Keratinocyte (primary cell): Measurements from ENCODE around the gene SEMA3D. TPM values are rescaled to one million over a fixed set of nuclear protein-coding genes. Genes with fewer than 3 reads are reported as not detected.

Source experiments
- DNase-seq: peaks from one replicate; pipeline ENCODE4 v3.0.0-alpha.2; 2011; ENCODE audit warnings: low read depth, missing footprints, low spot score
- FAIRE-seq: peaks from 2 replicates; lab custom pipeline; 2011; peaks lifted over from hg19 to GRCh38; lab: Jason Lieb, UNC
- H2AFZ ChIP-seq: 2 replicates; pipeline ENCODE4 v1.6.0; 2012; ENCODE audit warnings: low read length, control low read depth, inconsistent platforms; ENCODE audit not compliant: control insufficient read depth
- H3K27ac ChIP-seq: 2 replicates; pipeline ENCODE4 v1.5.1; 2011; ENCODE audit warnings: low read length; ENCODE audit not compliant: control insufficient read depth, insufficient read depth
- H3K27me3 ChIP-seq: 3 replicates; pipeline ENCODE4 v1.6.0; 2011; ENCODE audit warnings: low read length; ENCODE audit not compliant: control insufficient read depth, insufficient read depth; ENCODE audit errors: extremely low read depth
- H3K36me3 ChIP-seq, 2 experiments: 2 replicates in 1 of 2; 3 replicates in 1 of 2; pipeline ENCODE4 v1.5.1; 2011; ENCODE audit warnings: low read length in 2 of 2, mild to moderate bottlenecking in 1 of 2; ENCODE audit not compliant: control insufficient read depth in 2 of 2, insufficient read depth in 2 of 2; ENCODE audit errors: extremely low read depth in 1 of 2
- H3K4me1 ChIP-seq: 3 replicates; pipeline ENCODE4 v1.5.1; 2011; ENCODE audit warnings: low read length; ENCODE audit not compliant: control insufficient read depth, insufficient read depth; ENCODE audit errors: extremely low read depth
- H3K4me2 ChIP-seq: 3 replicates; pipeline ENCODE4 v1.6.0; 2011; ENCODE audit warnings: low read depth, low read length; ENCODE audit not compliant: control insufficient read depth, insufficient read depth; ENCODE audit errors: extremely low read depth
- H3K4me3 ChIP-seq, 3 experiments: fragments of 200-600 bp in 1 of 3; sonication (generic) in 1 of 3; 2 replicates in 2 of 3; 3 replicates in 1 of 3; pipeline ENCODE4 v1.5.1; 2011 to 2016; ENCODE audit warnings: low read length in 3 of 3, mild to moderate bottlenecking in 3 of 3, control low read depth in 2 of 3, inconsistent platforms in 1 of 3, low read depth in 1 of 3, mixed read lengths in 1 of 3, mixed run types in 1 of 3, moderate library complexity in 1 of 3; ENCODE audit not compliant: control insufficient read depth in 2 of 3, insufficient read depth in 2 of 3; ENCODE audit errors: extremely low read depth in 1 of 3
- H3K79me2 ChIP-seq: 2 replicates; pipeline ENCODE4 v1.6.0; 2012; ENCODE audit warnings: low read length; ENCODE audit not compliant: control insufficient read depth, insufficient read depth
- H3K9ac ChIP-seq: 3 replicates; pipeline ENCODE4 v1.6.0; 2011; ENCODE audit warnings: low read length; ENCODE audit not compliant: control insufficient read depth, insufficient read depth; ENCODE audit errors: extremely low read depth
- H3K9me1 ChIP-seq: 3 replicates; pipeline ENCODE4 v1.6.0; 2011; ENCODE audit warnings: low read length; ENCODE audit not compliant: control insufficient read depth, insufficient read depth; ENCODE audit errors: extremely low read depth
- H3K9me3 ChIP-seq: 2 replicates; pipeline ENCODE4 v1.5.1; 2012; ENCODE audit warnings: low read depth, low read length; ENCODE audit not compliant: control insufficient read depth
- H4K20me1 ChIP-seq: 3 replicates; pipeline ENCODE4 v1.6.0; 2011; ENCODE audit warnings: low read length; ENCODE audit not compliant: control insufficient read depth, insufficient read depth; ENCODE audit errors: extremely low read depth
- CTCF ChIP-seq, 3 experiments: IDR thresholded peaks in 1 of 3; conservative IDR thresholded peaks in 1 of 3; optimal IDR thresholded peaks in 1 of 3; 2 replicates in 2 of 3; 3 replicates in 1 of 3; pipeline versions ENCODE3 to v1.5.1; 2011; ENCODE audit warnings: low read length in 3 of 3, mild to moderate bottlenecking in 3 of 3, moderate library complexity in 2 of 3, control low read depth in 1 of 3, inconsistent platforms in 1 of 3; ENCODE audit not compliant: insufficient read depth in 2 of 3; ENCODE audit errors: extremely low read depth in 1 of 3
- EZH2 ChIP-seq: IDR thresholded peaks from one replicate; pipeline ENCODE4 v1.6.1; 2012; ENCODE audit warnings: inconsistent platforms, mild to moderate bottlenecking, low read length, moderate library complexity
- dilution Hi-C: fragments of 300-500 bp; cut with MboI; formaldehyde crosslinking; loops from one replicate; pipeline ENCODE4 v1.7.0; 2020; ENCODE audit warnings: low sequenced_read_pairs; ENCODE audit not compliant: extremely low pct_ligation_motif_present
- polyA plus RNA-seq, 5 experiments: library from polyadenylated mRNA; depleted of rRNA in 3 of 5; stranded (reverse) in 3 of 5; stranded (forward) in 1 of 5; unstranded in 1 of 5; fragments of >200 nt; gene quantifications; 1 replicate in 1 of 5; 2 replicates in 3 of 5; 3 replicates in 1 of 5; pipeline versions ENCODE4 v1.2.1 to v1.2.3, GENCODE V29; 2011 to 2012; ENCODE audit warnings: missing spikeins in 2 of 5, low read depth in 1 of 5, low replicate concordance in 1 of 5

Gene SEMA3D
- polyA plus RNA-seq, 1 donor (not counting 4 experiments of a cell fraction or from before 2014, with no cell fraction given) = 5.2 TPM

- no peak for FAIRE-seq
- Histone ChIP-seq H3K4me2 (no peak overlapping the region), H4K20me1 (no peaks in the 10 kb centered on the region), H2AFZ (peak overlapping the region; percentile 26), H3K27ac (no peak overlapping the region), H3K9me3 (no peaks in the 10 kb centered on the region), H3K79me2 (no peaks in the 10 kb centered on the region), H3K27me3 (no peaks in the 10 kb centered on the region), H3K4me3 (no peak overlapping the region), H3K4me1 (no peaks in the 10 kb centered on the region), H3K9ac (no peak overlapping the region), H3K36me3 (no peaks in the 10 kb centered on the region), H3K9me1 (no peaks in the 10 kb centered on the region)
- dilution Hi-C loops = no loop called here
- DNase-seq = no peak
- TF ChIP-seq EZH2 (no peak), CTCF (optimal IDR thresholded peaks at IDR 0.05 in 1 of 3, IDR thresholded peaks at IDR 0.05 in 1 of 3, conservative IDR thresholded peaks at IDR 0.05 in 1 of 3; ENCODE audit: extremely low read depth in 1 of 3, insufficient read depth in 2 of 3, low read length in 3 of 3) (no peak)
Observed at GRCh38 chr7:85224171-85224570, 37.3 kb upstream of the SEMA3D start.

- H3K4me2 ChIP-seq = no peak overlapping the region
- no peak for FAIRE-seq
- no peaks in the 10 kb centered on the region for H3K79me2 ChIP-seq
- H4K20me1 ChIP-seq = no peaks in the 10 kb centered on the region
- no peaks in the 10 kb centered on the region for H3K4me1 ChIP-seq
- no peak overlapping the region for H3K4me3 ChIP-seq
- no peak for DNase-seq
- H3K9ac ChIP-seq = no peak overlapping the region
- H3K27me3 ChIP-seq = no peaks in the 10 kb centered on the region
- H2AFZ ChIP-seq = no peak overlapping the region
- no peak overlapping the region for H3K27ac ChIP-seq
- dilution Hi-C loops = no loop called here
- H3K9me1 ChIP-seq = no peaks in the 10 kb centered on the region
- no peaks in the 10 kb centered on the region for H3K9me3 ChIP-seq
- no peak for TF ChIP-seq CTCF (optimal IDR thresholded peaks at IDR 0.05 in 1 of 3, IDR thresholded peaks at IDR 0.05 in 1 of 3, conservative IDR thresholded peaks at IDR 0.05 in 1 of 3; ENCODE audit: extremely low read depth in 1 of 3, insufficient read depth in 2 of 3, low read length in 3 of 3)
- no peak for TF ChIP-seq EZH2
- H3K36me3 ChIP-seq = no peaks in the 10 kb centered on the region
Observed at GRCh38 chr7:85222522-85222921, 35.7 kb upstream of the SEMA3D start.
